IMR-90 (cell line): ENCODE measurements around the gene PPP3CA.

Experiments
- CHD1 ChIP-seq: IDR thresholded peaks from 2 replicates; pipeline ENCODE4 v1.6.1; 2012; ENCODE audit warnings: low read depth, low read length, improper control_type of control experiment
- CTCF ChIP-seq: conservative IDR thresholded peaks from 2 replicates; pipeline ENCODE4 v1.5.1; 2012; ENCODE audit warnings: mild to moderate bottlenecking, low read depth, low read length, improper control_type of control experiment
- MAFK ChIP-seq: IDR thresholded peaks from 2 replicates; pipeline ENCODE4 v1.6.1; 2012; ENCODE audit warnings: low read depth, low read length, improper control_type of control experiment
- MAZ ChIP-seq: IDR thresholded peaks from 2 replicates; pipeline ENCODE4 v1.6.1; 2012; ENCODE audit warnings: low read depth, mild to moderate bottlenecking, low read length, improper control_type of control experiment, moderate library complexity, borderline replicate concordance
- MXI1 ChIP-seq: IDR thresholded peaks from 2 replicates; pipeline ENCODE4 v1.6.1; 2012; ENCODE audit warnings: low read depth, mild to moderate bottlenecking, low read length, moderate library complexity, borderline replicate concordance
- POLR2A ChIP-seq: IDR thresholded peaks from 2 replicates; pipeline ENCODE4 v1.6.1; 2012; ENCODE audit warnings: mild to moderate bottlenecking, low read depth, low read length
- RCOR1 ChIP-seq: IDR thresholded peaks from 2 replicates; pipeline ENCODE4 v1.6.1; 2012; ENCODE audit warnings: mild to moderate bottlenecking, low read length, improper control_type of control experiment; ENCODE audit not compliant: insufficient replicate concordance
- RFX5 ChIP-seq: IDR thresholded peaks from 2 replicates; pipeline ENCODE4 v1.8.0; 2012; ENCODE audit warnings: low read depth, mild to moderate bottlenecking, low read length, moderate library complexity
- SMC3 ChIP-seq: fragments of 150-350 bp; IDR thresholded peaks from 2 replicates; pipeline ENCODE4 v1.6.1; 2016; ENCODE audit warnings: low read depth, mild to moderate bottlenecking, antibody characterized with exemption, low read length, moderate library complexity

- TF ChIP-seq CTCF, result no peak
- no peak for TF ChIP-seq POLR2A
- TF ChIP-seq CHD1, result no peak
- TF ChIP-seq RFX5, result no peak
- no peak for TF ChIP-seq MAFK
- no peak for TF ChIP-seq MAZ
- TF ChIP-seq RCOR1, result no peak
- no peak for TF ChIP-seq MXI1
- TF ChIP-seq SMC3, result no peak
These were observed 258.2 kb downstream of the PPP3CA start for GRCh38 chr4:101089168-101089567.
